Measurements from ENCODE around the gene IER5.

Gene IER5

GRCh38 chr1:181104790-181105133 lies 16.3 kb downstream of the IER5 start (continued):
- no peak; the same call in 1 of the 2 replicates for TF ChIP-seq OVOL3 (tag by site-specific recombination; IDR thresholded peaks at IDR 0.05)
- no peak for TF ChIP-seq ZNF560 (tag by site-specific recombination; IDR thresholded peaks at IDR 0.05; ENCODE audit: borderline replicate concordance)
- no peak for TF ChIP-seq ZNF354C (tag by site-specific recombination; IDR thresholded peaks at IDR 0.05; ENCODE audit: borderline replicate concordance, low read depth)
- TF ChIP-seq ZNF561 (tag by site-specific recombination; IDR thresholded peaks at IDR 0.05; ENCODE audit: borderline replicate concordance): no peak
- no peak for TF ChIP-seq ZNF596 (tag by site-specific recombination; IDR thresholded peaks at IDR 0.05)
- no peak for TF ChIP-seq ELK4 (IDR thresholded peaks at IDR 0.05; ENCODE audit: borderline replicate concordance, low read depth, low read length)
- no peak for TF ChIP-seq ZNF175 (tag by site-specific recombination; IDR thresholded peaks at IDR 0.05)
- peak; percentile 12; the same call in 1 of the 2 replicates for TF ChIP-seq HIC1 (tag by site-specific recombination; IDR thresholded peaks at IDR 0.05)
- TF ChIP-seq KLF16 (tag by site-specific recombination; IDR thresholded peaks at IDR 0.05): peak; percentile 56; the same call in 1 of the 2 replicates
- peak; percentile 53; the same call in 1 of the 2 replicates for TF ChIP-seq ZNF2 (tag by site-specific recombination; IDR thresholded peaks at IDR 0.05)
- TF ChIP-seq ZNF792 (tag by site-specific recombination; IDR thresholded peaks at IDR 0.05): no peak
- TF ChIP-seq REST (tag by site-specific recombination; IDR thresholded peaks at IDR 0.05): peak; percentile 9; the same call in 1 of the 2 replicates
- TF ChIP-seq ZNF169 (tag by site-specific recombination; IDR thresholded peaks at IDR 0.05): no peak
- no peak for TF ChIP-seq ZNF214 (tag by site-specific recombination; IDR thresholded peaks at IDR 0.05; ENCODE audit: borderline replicate concordance)
- TF ChIP-seq, protein P1, sequence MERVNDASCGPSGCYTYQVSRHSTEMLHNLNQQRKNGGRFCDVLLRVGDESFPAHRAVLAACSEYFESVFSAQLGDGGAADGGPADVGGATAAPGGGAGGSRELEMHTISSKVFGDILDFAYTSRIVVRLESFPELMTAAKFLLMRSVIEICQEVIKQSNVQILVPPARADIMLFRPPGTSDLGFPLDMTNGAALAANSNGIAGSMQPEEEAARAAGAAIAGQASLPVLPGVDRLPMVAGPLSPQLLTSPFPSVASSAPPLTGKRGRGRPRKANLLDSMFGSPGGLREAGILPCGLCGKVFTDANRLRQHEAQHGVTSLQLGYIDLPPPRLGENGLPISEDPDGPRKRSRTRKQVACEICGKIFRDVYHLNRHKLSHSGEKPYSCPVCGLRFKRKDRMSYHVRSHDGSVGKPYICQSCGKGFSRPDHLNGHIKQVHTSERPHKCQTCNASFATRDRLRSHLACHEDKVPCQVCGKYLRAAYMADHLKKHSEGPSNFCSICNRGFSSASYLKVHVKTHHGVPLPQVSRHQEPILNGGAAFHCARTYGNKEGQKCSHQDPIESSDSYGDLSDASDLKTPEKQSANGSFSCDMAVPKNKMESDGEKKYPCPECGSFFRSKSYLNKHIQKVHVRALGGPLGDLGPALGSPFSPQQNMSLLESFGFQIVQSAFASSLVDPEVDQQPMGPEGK (tag by site-specific recombination; IDR thresholded peaks at IDR 0.05): peak; percentile 78
- TF ChIP-seq ZNF223 (tag by site-specific recombination; IDR thresholded peaks at IDR 0.05): no peak
- no peak for TF ChIP-seq GLI2 (tag by site-specific recombination; IDR thresholded peaks at IDR 0.05; ENCODE audit: borderline replicate concordance, low read depth)
- TF ChIP-seq, protein P2, sequence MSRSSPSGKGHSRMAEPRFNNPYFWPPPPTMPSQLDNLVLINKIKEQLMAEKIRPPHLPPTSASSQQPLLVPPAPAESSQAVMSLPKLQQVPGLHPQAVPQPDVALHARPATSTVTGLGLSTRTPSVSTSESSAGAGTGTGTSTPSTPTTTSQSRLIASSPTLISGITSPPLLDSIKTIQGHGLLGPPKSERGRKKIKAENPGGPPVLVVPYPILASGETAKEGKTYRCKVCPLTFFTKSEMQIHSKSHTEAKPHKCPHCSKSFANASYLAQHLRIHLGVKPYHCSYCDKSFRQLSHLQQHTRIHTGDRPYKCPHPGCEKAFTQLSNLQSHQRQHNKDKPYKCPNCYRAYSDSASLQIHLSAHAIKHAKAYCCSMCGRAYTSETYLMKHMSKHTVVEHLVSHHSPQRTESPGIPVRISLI (tag by site-specific recombination; IDR thresholded peaks at IDR 0.05): no peak

All from HEK293 (cell line).